ENCODE results near the gene ZDHHC14.

ZDHHC14 gene

DNA sequence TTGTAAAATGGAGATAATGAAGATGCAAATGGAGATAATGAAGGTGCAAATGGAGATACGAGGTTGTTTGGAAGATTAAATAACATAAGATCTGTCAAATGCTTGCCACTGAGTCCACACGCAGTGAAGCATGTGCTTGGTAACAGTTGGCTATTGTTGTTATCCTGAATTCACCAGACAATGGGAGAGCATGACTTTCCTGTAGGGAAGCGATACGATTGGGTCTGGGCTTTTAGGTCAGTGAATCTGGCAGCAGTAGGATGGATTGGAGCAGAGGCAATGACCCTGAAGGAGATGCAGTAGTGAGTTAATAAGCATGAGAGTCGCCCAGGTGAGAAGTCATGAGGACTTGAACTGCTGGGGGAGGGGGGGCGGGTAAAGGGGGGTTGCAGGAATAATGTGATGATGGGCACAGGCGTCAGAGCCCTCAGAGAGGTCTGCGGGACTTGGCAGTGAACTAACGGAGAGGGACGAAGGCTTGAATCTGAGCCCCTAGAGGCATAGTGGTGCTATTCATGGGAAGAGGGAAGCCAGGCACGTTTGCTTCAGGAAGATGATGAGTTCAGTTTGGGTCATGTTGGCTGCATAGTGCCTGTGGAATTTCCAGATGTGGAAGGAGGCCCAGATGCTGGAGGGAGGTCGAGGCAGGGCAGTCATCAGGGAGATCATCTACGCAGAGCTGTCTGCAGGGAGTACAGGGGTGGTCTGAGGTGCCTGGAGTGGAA lies 55.4 kb downstream of the ZDHHC14 start:
- no peaks in the 10 kb centered on the region for H3K36me3 ChIP-seq (ENCODE audit: control insufficient read depth in 2 of 2, insufficient read depth in 2 of 2, low read length in 2 of 2)
- no peak overlapping the region for H3K4me3 ChIP-seq (ENCODE audit: low read length in 2 of 2)
- peaks cover 11 to 22% of the 10 kb centered on the region in 2 donors for H3K4me1 ChIP-seq (ENCODE audit: control insufficient read depth in 2 of 2, insufficient read depth in 2 of 2, low read length in 2 of 2)
- no peaks in the 10 kb centered on the region for H3K27me3 ChIP-seq (ENCODE audit: control insufficient read depth in 2 of 2, insufficient read depth in 2 of 2, low read length in 2 of 2)
- H3K9ac ChIP-seq (ENCODE audit: low read depth in 1 of 2, low read length in 2 of 2): no peak overlapping the region
- no peak overlapping the region for H3K27ac ChIP-seq (ENCODE audit: low read depth in 2 of 2, low read length in 2 of 2)
- no peaks in the 10 kb centered on the region for H3K9me3 ChIP-seq (ENCODE audit: control insufficient read depth in 2 of 2, low read length in 2 of 2)

DNA sequence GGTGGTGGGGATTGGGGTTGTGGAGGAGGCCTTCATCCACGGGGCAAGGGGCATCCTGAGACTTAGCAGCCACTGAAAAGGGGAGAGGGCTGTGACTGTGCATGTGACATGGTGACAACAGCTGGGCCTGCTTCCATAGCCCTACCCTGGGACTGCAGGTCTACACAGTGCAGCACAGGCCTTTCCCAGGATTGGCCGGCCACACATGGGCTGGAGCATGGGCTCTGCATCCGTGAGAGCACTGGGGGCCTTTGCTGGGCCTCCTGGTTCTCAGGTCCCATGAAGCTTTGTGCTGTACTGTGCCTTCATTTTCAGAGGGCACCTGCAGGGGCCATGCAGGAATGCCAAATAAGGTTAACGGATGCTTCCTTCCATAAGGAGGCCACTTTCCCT lies 56.0 kb downstream of the ZDHHC14 start:
- no peak overlapping the region for H3K27ac ChIP-seq (ENCODE audit: low read depth in 2 of 2, low read length in 2 of 2)
- no peaks in the 10 kb centered on the region for H3K36me3 ChIP-seq (ENCODE audit: control insufficient read depth in 2 of 2, insufficient read depth in 2 of 2, low read length in 2 of 2)
- peaks cover 11 to 22% of the 10 kb centered on the region in 2 donors for H3K4me1 ChIP-seq (ENCODE audit: control insufficient read depth in 2 of 2, insufficient read depth in 2 of 2, low read length in 2 of 2)
- no peak overlapping the region for H3K4me3 ChIP-seq (ENCODE audit: low read length in 2 of 2)
- no peak overlapping the region for H3K9ac ChIP-seq (ENCODE audit: low read depth in 1 of 2, low read length in 2 of 2)
- no peaks in the 10 kb centered on the region for H3K9me3 ChIP-seq (ENCODE audit: control insufficient read depth in 2 of 2, low read length in 2 of 2)
- H3K27me3 ChIP-seq (ENCODE audit: control insufficient read depth in 2 of 2, insufficient read depth in 2 of 2, low read length in 2 of 2): no peaks in the 10 kb centered on the region

DNA sequence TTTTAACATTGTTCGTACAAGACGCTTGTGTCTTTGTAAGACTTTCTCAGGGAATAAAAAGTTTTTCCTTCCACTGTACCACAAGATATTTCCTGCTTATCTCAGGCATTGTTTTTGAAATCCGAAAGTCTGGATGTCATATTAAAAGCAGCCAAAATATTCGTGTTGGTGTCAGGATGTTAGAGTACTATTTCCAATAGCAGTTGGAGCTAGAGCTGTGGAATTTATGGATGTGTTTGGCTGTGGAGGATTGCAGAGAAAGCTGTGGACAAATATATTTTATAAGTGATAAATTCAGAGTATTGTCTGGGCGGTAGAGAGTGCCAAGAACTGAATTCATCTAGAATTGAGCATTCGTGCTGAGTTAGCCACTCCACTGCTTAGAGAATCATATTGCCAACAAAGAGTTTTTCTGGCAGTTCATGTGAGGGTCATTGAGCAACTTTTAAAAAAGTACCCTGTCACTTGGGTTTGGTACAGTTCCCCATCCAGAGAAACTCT lies 57.7 kb downstream of the ZDHHC14 start:
- Histone ChIP-seq H3K9me3 (ENCODE audit: control insufficient read depth in 2 of 2, low read length in 2 of 2) (no peaks in the 10 kb centered on the region), H3K4me1 (ENCODE audit: control insufficient read depth in 2 of 2, insufficient read depth in 2 of 2, low read length in 2 of 2) (peaks cover 11 to 14% of the 10 kb centered on the region in 2 donors), H3K4me3 (ENCODE audit: low read length in 2 of 2) (no peak overlapping the region), H3K36me3 (ENCODE audit: control insufficient read depth in 2 of 2, insufficient read depth in 2 of 2, low read length in 2 of 2) (no peaks in the 10 kb centered on the region), H3K27ac (ENCODE audit: low read depth in 2 of 2, low read length in 2 of 2) (no peak overlapping the region), H3K27me3 (ENCODE audit: control insufficient read depth in 2 of 2, insufficient read depth in 2 of 2, low read length in 2 of 2) (no peaks in the 10 kb centered on the region), H3K9ac (ENCODE audit: low read depth in 1 of 2, low read length in 2 of 2) (no peak overlapping the region)

DNA sequence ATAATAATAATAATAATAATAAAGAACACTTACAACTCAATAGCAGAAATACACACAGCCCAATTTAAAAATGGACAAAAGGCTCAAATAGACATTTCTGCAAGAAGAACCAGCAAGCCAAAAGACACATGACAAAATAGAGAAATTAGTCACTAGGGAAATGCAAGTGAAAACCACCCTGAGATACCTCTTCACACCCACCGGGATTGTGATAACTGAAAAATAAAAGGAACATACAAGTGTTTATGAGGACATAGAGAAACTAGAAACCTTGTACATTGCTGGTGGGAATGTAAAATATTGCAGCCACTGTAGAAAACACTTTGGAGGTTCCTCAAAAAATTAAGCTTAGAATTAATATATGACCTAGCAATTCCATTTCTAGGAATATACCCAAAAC lies 59.2 kb downstream of the ZDHHC14 start:
- Histone ChIP-seq H3K36me3 (ENCODE audit: control insufficient read depth in 2 of 2, insufficient read depth in 2 of 2, low read length in 2 of 2) (no peaks in the 10 kb centered on the region), H3K27me3 (ENCODE audit: control insufficient read depth in 2 of 2, insufficient read depth in 2 of 2, low read length in 2 of 2) (no peaks in the 10 kb centered on the region), H3K4me1 (ENCODE audit: control insufficient read depth in 2 of 2, insufficient read depth in 2 of 2, low read length in 2 of 2) (peaks cover under 1 to 1% of the 10 kb centered on the region in 2 donors), H3K9me3 (ENCODE audit: control insufficient read depth in 2 of 2, low read length in 2 of 2) (no peaks in the 10 kb centered on the region), H3K4me3 (ENCODE audit: low read length in 2 of 2) (no peak overlapping the region), H3K27ac (ENCODE audit: low read depth in 2 of 2, low read length in 2 of 2) (no peak overlapping the region), H3K9ac (ENCODE audit: low read depth in 1 of 2, low read length in 2 of 2) (no peak overlapping the region)

DNA sequence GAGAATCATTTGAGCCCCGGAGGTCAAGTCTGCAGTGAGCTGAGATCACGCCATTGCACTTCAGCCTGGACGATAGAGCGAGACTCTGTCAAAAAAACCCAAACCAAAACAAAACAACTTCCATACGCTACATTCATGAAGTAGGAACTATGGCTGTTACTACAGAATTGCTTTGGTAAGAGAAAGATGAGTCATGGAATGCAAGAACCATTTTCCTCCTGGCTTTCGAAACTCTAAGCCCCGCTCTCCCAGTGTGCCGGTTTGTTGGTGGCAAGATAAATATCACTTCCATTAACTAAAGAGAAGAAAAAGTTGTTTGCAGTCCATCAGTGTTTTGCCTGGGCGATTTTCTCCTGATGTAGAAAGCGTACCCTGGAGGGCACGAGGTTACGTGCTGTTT lies 61.3 kb downstream of the ZDHHC14 start:
- no peak overlapping the region for H3K27ac ChIP-seq (ENCODE audit: low read depth in 2 of 2, low read length in 2 of 2)

DNA sequence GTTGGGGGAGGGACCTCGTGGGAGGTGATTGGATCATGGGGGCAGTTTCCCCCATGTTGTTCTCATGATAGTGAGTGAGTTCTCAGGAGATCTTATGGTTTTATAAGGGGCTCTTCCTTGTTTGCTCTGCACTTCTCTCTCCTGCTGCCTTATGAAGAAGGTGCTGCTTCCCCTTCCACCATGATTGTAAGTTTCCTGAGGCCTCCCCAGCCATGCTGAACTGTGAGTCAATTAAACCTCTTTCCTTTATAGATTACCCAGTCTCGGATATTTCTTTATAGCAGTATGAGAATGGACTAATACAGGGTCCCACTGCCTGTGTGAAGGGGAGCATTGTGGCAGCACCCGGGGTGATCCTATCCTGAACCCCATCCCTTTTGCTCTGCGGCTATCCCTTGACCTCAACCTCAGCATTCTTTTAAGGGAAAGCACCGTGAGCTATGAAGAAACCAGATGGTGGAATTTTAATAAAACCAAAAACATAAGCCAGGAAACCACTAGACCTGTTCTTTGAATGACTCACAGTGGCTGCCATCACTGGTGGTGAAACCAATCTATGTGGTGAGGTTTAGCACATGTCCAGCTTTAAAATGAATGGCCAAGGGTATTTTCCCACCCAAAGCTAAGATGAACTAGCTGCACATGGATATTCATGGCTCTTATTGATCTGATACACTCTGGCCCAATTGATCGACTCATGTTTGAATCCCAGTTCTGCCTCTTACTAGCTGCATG lies 62.2 kb downstream of the ZDHHC14 start:
- no peak overlapping the region for H3K9ac ChIP-seq (ENCODE audit: low read depth in 1 of 2, low read length in 2 of 2)
- H3K4me1 ChIP-seq (ENCODE audit: control insufficient read depth in 2 of 2, insufficient read depth in 2 of 2, low read length in 2 of 2): no peaks in the 10 kb centered on the region
- H3K4me3 ChIP-seq (ENCODE audit: low read length in 2 of 2): no peak overlapping the region
- H3K27ac ChIP-seq (ENCODE audit: low read depth in 2 of 2, low read length in 2 of 2): no peak overlapping the region
- H3K9me3 ChIP-seq (ENCODE audit: control insufficient read depth in 2 of 2, low read length in 2 of 2): no peaks in the 10 kb centered on the region
- no peaks in the 10 kb centered on the region for H3K27me3 ChIP-seq (ENCODE audit: control insufficient read depth in 2 of 2, insufficient read depth in 2 of 2, low read length in 2 of 2)
- no peaks in the 10 kb centered on the region for H3K36me3 ChIP-seq (ENCODE audit: control insufficient read depth in 2 of 2, insufficient read depth in 2 of 2, low read length in 2 of 2)

More for the DNA sequence above, 61.3 kb downstream of the ZDHHC14 start:
- no peaks in the 10 kb centered on the region for H3K36me3 ChIP-seq (ENCODE audit: control insufficient read depth in 2 of 2, insufficient read depth in 2 of 2, low read length in 2 of 2)
- no peaks in the 10 kb centered on the region for H3K9me3 ChIP-seq (ENCODE audit: control insufficient read depth in 2 of 2, low read length in 2 of 2)
- H3K27me3 ChIP-seq (ENCODE audit: control insufficient read depth in 2 of 2, insufficient read depth in 2 of 2, low read length in 2 of 2): no peaks in the 10 kb centered on the region
- no peaks in the 10 kb centered on the region for H3K4me1 ChIP-seq (ENCODE audit: control insufficient read depth in 2 of 2, insufficient read depth in 2 of 2, low read length in 2 of 2)
- H3K4me3 ChIP-seq (ENCODE audit: low read length in 2 of 2): no peak overlapping the region
- no peak overlapping the region for H3K9ac ChIP-seq (ENCODE audit: low read depth in 1 of 2, low read length in 2 of 2)

DNA sequence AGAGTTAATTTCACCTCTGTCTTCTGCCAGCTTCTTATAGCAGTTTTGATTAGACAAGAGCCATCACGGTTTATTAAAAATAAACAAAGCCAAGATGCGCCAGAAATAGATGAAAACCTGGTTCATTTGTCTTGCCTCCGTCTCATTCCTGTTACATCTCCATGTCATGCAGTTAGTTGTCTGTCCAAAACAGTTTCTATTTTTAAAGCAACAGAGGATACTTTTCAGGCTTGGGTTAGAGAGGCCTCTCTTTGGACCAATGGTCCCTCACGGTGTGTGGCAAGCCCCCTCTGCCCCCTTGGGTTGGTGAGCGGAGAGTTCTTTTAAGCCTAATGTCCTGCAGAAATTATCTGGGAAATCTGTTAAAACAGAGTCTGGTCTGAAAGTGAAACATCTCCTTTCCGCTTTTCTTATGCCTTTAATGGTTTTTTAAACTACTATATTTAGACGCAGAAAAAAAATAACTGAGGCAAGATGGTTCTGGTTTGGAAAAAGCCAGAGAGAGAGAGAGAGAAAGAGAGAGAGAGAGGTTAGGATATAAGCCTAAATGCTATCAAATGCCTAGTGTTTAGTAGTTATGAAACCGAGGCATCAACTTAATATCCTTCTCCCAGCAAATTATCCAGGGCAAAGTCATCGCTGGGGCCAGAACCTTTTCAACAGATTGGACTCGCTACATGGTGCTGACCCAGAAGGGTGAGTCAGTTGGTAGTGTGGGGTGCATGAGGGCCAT lies 64.5 kb downstream of the ZDHHC14 start:
- Histone ChIP-seq H3K4me3 (ENCODE audit: low read length in 2 of 2) (no peak overlapping the region), H3K27ac (ENCODE audit: low read depth in 2 of 2, low read length in 2 of 2) (no peak overlapping the region), H3K9me3 (ENCODE audit: control insufficient read depth in 2 of 2, low read length in 2 of 2) (no peaks in the 10 kb centered on the region), H3K36me3 (ENCODE audit: control insufficient read depth in 2 of 2, insufficient read depth in 2 of 2, low read length in 2 of 2) (no peaks in the 10 kb centered on the region), H3K27me3 (ENCODE audit: control insufficient read depth in 2 of 2, insufficient read depth in 2 of 2, low read length in 2 of 2) (no peaks in the 10 kb centered on the region), H3K9ac (ENCODE audit: low read depth in 1 of 2, low read length in 2 of 2) (no peak overlapping the region), H3K4me1 (ENCODE audit: control insufficient read depth in 2 of 2, insufficient read depth in 2 of 2, low read length in 2 of 2) (peaks cover 0 to 7% of the 10 kb centered on the region in 2 donors)

DNA sequence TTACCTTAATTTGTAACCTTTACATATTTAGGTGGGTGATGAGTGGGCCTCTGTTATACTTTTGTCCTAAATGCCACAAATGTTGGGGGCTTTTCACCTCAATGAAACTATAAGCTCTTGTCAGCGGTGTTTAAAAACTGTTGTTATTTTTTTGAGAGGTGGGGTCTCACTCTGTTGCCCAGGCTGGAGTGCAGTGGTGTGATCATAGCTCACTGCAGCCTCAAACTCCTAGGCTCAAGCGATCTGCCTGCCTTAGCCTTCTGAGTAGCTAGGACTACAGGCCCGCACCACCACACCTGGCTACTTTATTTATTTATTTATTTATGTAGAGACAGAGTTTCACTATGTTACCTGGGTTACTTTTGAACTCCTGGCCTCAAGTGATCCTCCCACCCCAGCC lies 66.7 kb downstream of the ZDHHC14 start:
- H3K27ac ChIP-seq (ENCODE audit: low read depth in 2 of 2, low read length in 2 of 2): no peak overlapping the region

DNA sequence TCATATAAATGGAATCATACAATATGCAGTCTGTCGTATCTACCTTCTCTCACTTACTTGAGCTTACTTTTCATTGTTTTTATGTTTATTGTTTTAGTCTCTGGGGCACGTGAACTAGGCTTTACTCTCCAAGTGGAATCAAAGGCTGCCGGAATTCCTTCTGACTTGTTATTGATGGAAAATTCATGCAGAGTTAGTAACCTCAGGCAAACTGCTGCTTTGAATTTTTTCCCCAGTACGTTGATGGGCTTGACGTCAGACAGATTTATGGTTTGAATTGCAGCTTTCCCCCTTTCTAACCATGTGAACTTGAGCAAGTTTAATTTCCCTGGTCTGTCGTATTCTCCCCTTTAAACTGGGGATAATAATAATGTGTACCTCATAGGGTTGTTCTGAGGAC lies 68.6 kb downstream of the ZDHHC14 start:
- Histone ChIP-seq H3K27ac (ENCODE audit: low read depth in 2 of 2, low read length in 2 of 2) (no peak overlapping the region), H3K36me3 (ENCODE audit: control insufficient read depth in 2 of 2, insufficient read depth in 2 of 2, low read length in 2 of 2) (no peaks in the 10 kb centered on the region), H3K9me3 (ENCODE audit: control insufficient read depth in 2 of 2, low read length in 2 of 2) (no peaks in the 10 kb centered on the region), H3K4me1 (ENCODE audit: control insufficient read depth in 2 of 2, insufficient read depth in 2 of 2, low read length in 2 of 2) (peaks cover 0 to 7% of the 10 kb centered on the region in 2 donors), H3K27me3 (ENCODE audit: control insufficient read depth in 2 of 2, insufficient read depth in 2 of 2, low read length in 2 of 2) (no peaks in the 10 kb centered on the region), H3K4me3 (ENCODE audit: low read length in 2 of 2) (peak overlapping the region in 1 of 2 donors; percentile 42), H3K9ac (ENCODE audit: low read depth in 1 of 2, low read length in 2 of 2) (no peak overlapping the region)

More for the DNA sequence above, 66.7 kb downstream of the ZDHHC14 start:
- H3K4me3 ChIP-seq (ENCODE audit: low read length in 2 of 2): no peak overlapping the region
- H3K4me1 ChIP-seq (ENCODE audit: control insufficient read depth in 2 of 2, insufficient read depth in 2 of 2, low read length in 2 of 2): peaks cover 0 to 7% of the 10 kb centered on the region in 2 donors
- H3K9ac ChIP-seq (ENCODE audit: low read depth in 1 of 2, low read length in 2 of 2): no peak overlapping the region
- no peaks in the 10 kb centered on the region for H3K27me3 ChIP-seq (ENCODE audit: control insufficient read depth in 2 of 2, insufficient read depth in 2 of 2, low read length in 2 of 2)
- no peaks in the 10 kb centered on the region for H3K36me3 ChIP-seq (ENCODE audit: control insufficient read depth in 2 of 2, insufficient read depth in 2 of 2, low read length in 2 of 2)
- no peaks in the 10 kb centered on the region for H3K9me3 ChIP-seq (ENCODE audit: control insufficient read depth in 2 of 2, low read length in 2 of 2)
